H1 (cell line): ENCODE data around the gene TPRN. TPM values are rescaled to one million over a fixed set of nuclear protein-coding genes. Genes with fewer than 3 reads are reported as not detected.

ENCODE experiments used
- CTCF ChIA-PET: fragments of 300-600 bp; sonication (Branson Sonifier 250); formaldehyde crosslinking; loops from one replicate; lab custom pipeline; 2021; ENCODE audit not compliant: partially characterized antibody; lab: Charles Lee
- POLR2A ChIA-PET: fragments of 300-600 bp; sonication (Branson Sonifier 250); formaldehyde crosslinking; loops from one replicate; lab custom pipeline; 2021; ENCODE audit warnings: inconsistent platforms; ENCODE audit not compliant: partially characterized antibody; lab: Charles Lee
- DNase-seq, 2 experiments: peaks; one replicate each; pipeline versions ENCODE4 v3.0.0 to v3.0.0-alpha.2; 2010 to 2022; ENCODE audit warnings: low spot score in 2 of 2, low read depth in 1 of 2, mixed read lengths in 1 of 2
- FAIRE-seq: peaks from 2 replicates; lab custom pipeline; 2011; peaks lifted over from hg19 to GRCh38; lab: Jason Lieb, UNC
- H2AFZ ChIP-seq: 2 replicates; pipeline ENCODE4 v1.8.1; 2012; ENCODE audit warnings: low read length, inconsistent platforms
- H2AK5ac ChIP-seq: 2 replicates; pipeline ENCODE4 v1.6.1; 2013; ENCODE audit warnings: low read depth, low read length
- H2BK120ac ChIP-seq: replicated peaks from 2 replicates; pipeline ENCODE3; 2013; ENCODE audit warnings: low read depth, low read length, inconsistent platforms
- H2BK12ac ChIP-seq: 2 replicates; pipeline ENCODE4 v1.6.1; 2013; ENCODE audit warnings: low read depth, low read length
- H2BK15ac ChIP-seq: 2 replicates; pipeline ENCODE4 v1.6.1; 2013; ENCODE audit warnings: low read length
- H2BK20ac ChIP-seq: 2 replicates; pipeline ENCODE4 v1.6.1; 2013; ENCODE audit warnings: low read length
- H2BK5ac ChIP-seq: 2 replicates; pipeline ENCODE4 v1.6.1; 2013; ENCODE audit warnings: low read depth, low read length
- H3K14ac ChIP-seq: 2 replicates; pipeline ENCODE4 v1.6.1; 2013; ENCODE audit warnings: inconsistent platforms; ENCODE audit not compliant: insufficient read length
- H3K18ac ChIP-seq: 2 replicates; pipeline ENCODE4 v1.6.1; 2013; ENCODE audit warnings: low read length; ENCODE audit errors: extremely low read depth
- H3K23ac ChIP-seq: 2 replicates; pipeline ENCODE4 v1.6.1; 2013; ENCODE audit warnings: inconsistent platforms; ENCODE audit not compliant: insufficient read length
- H3K23me2 ChIP-seq: 2 replicates; pipeline ENCODE4 v1.6.1; 2013; ENCODE audit warnings: low read depth, low read length
- H3K27ac ChIP-seq: 2 replicates; pipeline ENCODE4 v1.6.1; 2011; ENCODE audit warnings: low read depth, low read length, inconsistent platforms
- H3K27me3 ChIP-seq, 4 experiments: replicated peaks in 1 of 4; 1 replicate in 1 of 4; 2 replicates in 3 of 4; pipeline versions ENCODE4 v1.6.1 to v1.8.1; 2011 to 2013; ENCODE audit warnings: low read length in 3 of 4, mild to moderate bottlenecking in 3 of 4, inconsistent platforms in 2 of 4, mixed read lengths in 2 of 4, moderate library complexity in 1 of 4; ENCODE audit not compliant: control insufficient read depth in 3 of 4, insufficient read depth in 3 of 4; ENCODE audit errors: extremely low read depth in 1 of 4
- H3K36me3 ChIP-seq, 4 experiments: 2 replicates each; pipeline versions ENCODE4 v1.6.1 to v1.8.1; 2011 to 2013; ENCODE audit warnings: mild to moderate bottlenecking in 4 of 4, low read length in 3 of 4, moderate library complexity in 2 of 4, control low read depth in 1 of 4, inconsistent platforms in 1 of 4; ENCODE audit not compliant: insufficient read depth in 4 of 4, control insufficient read depth in 2 of 4
- H3K4ac ChIP-seq: replicated peaks from 2 replicates; pipeline ENCODE3; 2013; ENCODE audit warnings: low read length, low read depth, mixed read lengths, inconsistent platforms; ENCODE audit not compliant: insufficient read length
- H3K4me1 ChIP-seq, 4 experiments: replicated peaks in 1 of 4; 1 replicate in 1 of 4; 2 replicates in 3 of 4; pipeline versions ENCODE4 v1.6.1 to v1.8.1; 2011 to 2013; ENCODE audit warnings: low read length in 3 of 4, inconsistent platforms in 2 of 4, mixed read lengths in 1 of 4; ENCODE audit not compliant: insufficient read depth in 4 of 4, control insufficient read depth in 3 of 4
- H3K4me2 ChIP-seq, 2 experiments: 2 replicates each; pipeline versions ENCODE4 v1.6.1 to v1.8.1; 2011 to 2013; ENCODE audit warnings: low read depth in 2 of 2, low read length in 2 of 2, control low read depth in 1 of 2, inconsistent platforms in 1 of 2, mild to moderate bottlenecking in 1 of 2; ENCODE audit not compliant: insufficient read depth in 1 of 2
- H3K4me3 ChIP-seq, 4 experiments: fragments of 200-600, 300-600 bp in 1 of 4; sonication (generic), shearing (Covaris generic), sonication (Bioruptor Twin) in 1 of 4; 2 replicates each; pipeline versions ENCODE4 v1.5.1 to v1.8.1; 2011 to 2016; ENCODE audit warnings: low read length in 4 of 4, low read depth in 3 of 4, control low read depth in 2 of 4, inconsistent platforms in 2 of 4, mild to moderate bottlenecking in 2 of 4, mixed read lengths in 1 of 4, moderate library complexity in 1 of 4; ENCODE audit not compliant: insufficient read depth in 2 of 4; ENCODE audit errors: extremely low read depth in 1 of 4
- H3K56ac ChIP-seq: replicated peaks from 2 replicates; pipeline ENCODE3; 2013; ENCODE audit warnings: low read depth, mild to moderate bottlenecking, mixed read lengths, low read length, inconsistent platforms; ENCODE audit not compliant: insufficient read length
- H3K79me1 ChIP-seq: 2 replicates; pipeline ENCODE4 v1.6.1; 2013; ENCODE audit warnings: low read depth, low read length, control low read depth
- H3K79me2 ChIP-seq, 2 experiments: 2 replicates each; pipeline versions ENCODE4 v1.6.1 to v1.8.1; 2012 to 2013; ENCODE audit warnings: low read length in 2 of 2, mild to moderate bottlenecking in 2 of 2, inconsistent platforms in 1 of 2; ENCODE audit not compliant: insufficient read depth in 2 of 2, control insufficient read depth in 1 of 2
- H3K9ac ChIP-seq, 4 experiments: replicated peaks in 1 of 4; 1 replicate in 1 of 4; 2 replicates in 3 of 4; pipeline versions ENCODE4 v1.6.1 to v1.8.1; 2011 to 2013; ENCODE audit warnings: low read depth in 3 of 4, low read length in 3 of 4, control low read depth in 2 of 4, mild to moderate bottlenecking in 2 of 4, moderate library complexity in 2 of 4, inconsistent platforms in 1 of 4; ENCODE audit errors: extremely low read depth in 1 of 4
- H3K9me3 ChIP-seq, 2 experiments: 2 replicates each; pipeline versions ENCODE4 v1.6.1 to v1.8.1; 2012 to 2013; ENCODE audit warnings: mild to moderate bottlenecking in 2 of 2, moderate library complexity in 2 of 2, control low read depth in 1 of 2, inconsistent platforms in 1 of 2, low read depth in 1 of 2, low read length in 1 of 2, mixed read lengths in 1 of 2; ENCODE audit not compliant: insufficient read depth in 2 of 2
- H4K20me1 ChIP-seq, 2 experiments: replicated peaks in 1 of 2; 2 replicates each; pipeline versions ENCODE3 to v1.8.1; 2011 to 2013; ENCODE audit warnings: inconsistent platforms in 2 of 2, low read length in 2 of 2, mild to moderate bottlenecking in 1 of 2; ENCODE audit not compliant: insufficient read depth in 2 of 2, control insufficient read depth in 1 of 2
- H4K5ac ChIP-seq: 2 replicates; pipeline ENCODE4 v1.6.1; 2013; ENCODE audit warnings: low read length, low read depth, mixed read lengths, inconsistent platforms; ENCODE audit not compliant: insufficient read length
- H4K8ac ChIP-seq: 2 replicates; pipeline ENCODE4 v1.8.0; 2013; ENCODE audit warnings: mild to moderate bottlenecking, moderate library complexity, low read length, inconsistent platforms; ENCODE audit not compliant: insufficient read depth; ENCODE audit errors: extremely low read depth
- H4K91ac ChIP-seq: replicated peaks from 2 replicates; pipeline ENCODE3; 2013; ENCODE audit warnings: low read length, mixed read lengths, inconsistent platforms; ENCODE audit not compliant: insufficient read length
- CBX8 ChIP-seq: fragments of 300-800, 300-1000 bp; sonication (generic); IDR thresholded peaks from 2 replicates; pipeline ENCODE4 v1.7.1; 2016; ENCODE audit warnings: low read depth, low read length, borderline replicate concordance
- MAFK ChIP-seq: IDR thresholded peaks from 2 replicates; pipeline ENCODE4 v1.6.1; 2012; ENCODE audit warnings: low read depth, mild to moderate bottlenecking, improper control_type of control experiment, low read length
- RAD21 ChIP-seq, 2 experiments: IDR thresholded peaks in 1 of 2; conservative IDR thresholded peaks in 1 of 2; 2 replicates each; pipeline ENCODE4 v1.6.1; 2011; ENCODE audit warnings: low read depth in 2 of 2, low read length in 2 of 2, improper control_type of control experiment in 1 of 2, inconsistent platforms in 1 of 2, mild to moderate bottlenecking in 1 of 2, moderate library complexity in 1 of 2
- WGBS, 2 experiments: shearing (Covaris generic) in 1 of 2; methylation state at CpG; one replicate each; pipeline versions ENCODE4 v1.1.6 to v1.1.7; 2013 to 2015; ENCODE audit warnings: low lambda C conversion rate in 2 of 2, mixed read lengths in 2 of 2, inconsistent platforms in 1 of 2, low coverage in 1 of 2, missing lambda C conversion rate in 1 of 2; ENCODE audit not compliant: insufficient replicate concordance in 2 of 2, insufficient coverage in 1 of 2, insufficient read length in 1 of 2; ENCODE audit errors: extremely low coverage in 1 of 2, missing lambda C conversion rate in 1 of 2; 5-methylcytosine and 5-hydroxymethylcytosine counted together
- polyA plus RNA-seq, 7 experiments: library from polyadenylated mRNA; depleted of rRNA in 3 of 7; stranded (reverse) in 5 of 7; unstranded in 2 of 7; fragments of >200 nt in 5 of 7; fragments of 200-250 nt in 2 of 7; gene quantifications; 1 replicate in 5 of 7; 2 replicates in 1 of 7; 4 replicates in 1 of 7; pipeline versions ENCODE4 v1.2.1 to v1.2.3, GENCODE V29; 2011 to 2013; ENCODE audit warnings: missing spikeins in 2 of 7, mixed read lengths in 2 of 7
- total RNA-seq: library from RNA; stranded (reverse); fragmentation: NEBNext Ultra II Directional; extraction: Animal tissue kit (Norgen Biotek cat#: 25700); gene quantifications from 2 replicates; pipeline ENCODE4 v1.2.1, GENCODE V29; 2021
- TF ChIP-seq, protein P1 (sequence below): IDR thresholded peaks from 2 replicates; pipeline ENCODE4 v1.6.1; 2011; ENCODE audit warnings: low read depth, mild to moderate bottlenecking, low read length; ENCODE audit not compliant: insufficient read depth
- TF ChIP-seq, protein P2 (sequence below), 3 experiments: IDR thresholded peaks; 1 replicate in 2 of 3; 2 replicates in 1 of 3; pipeline versions ENCODE4 v1.5.1 to v1.6.1; 2011; ENCODE audit warnings: low read length in 3 of 3, mild to moderate bottlenecking in 3 of 3, inconsistent platforms in 2 of 3, low read depth in 1 of 3, moderate library complexity in 1 of 3; ENCODE audit not compliant: insufficient read depth in 1 of 3; ENCODE audit errors: control extremely low read depth in 1 of 3

Gene TPRN
- total and polyA plus RNA-seq, 2 of the 8 experiments (the other 6 are each of a cell fraction or from before 2014, with no cell fraction given) = 9.7 to 23.2 TPM

DNA sequence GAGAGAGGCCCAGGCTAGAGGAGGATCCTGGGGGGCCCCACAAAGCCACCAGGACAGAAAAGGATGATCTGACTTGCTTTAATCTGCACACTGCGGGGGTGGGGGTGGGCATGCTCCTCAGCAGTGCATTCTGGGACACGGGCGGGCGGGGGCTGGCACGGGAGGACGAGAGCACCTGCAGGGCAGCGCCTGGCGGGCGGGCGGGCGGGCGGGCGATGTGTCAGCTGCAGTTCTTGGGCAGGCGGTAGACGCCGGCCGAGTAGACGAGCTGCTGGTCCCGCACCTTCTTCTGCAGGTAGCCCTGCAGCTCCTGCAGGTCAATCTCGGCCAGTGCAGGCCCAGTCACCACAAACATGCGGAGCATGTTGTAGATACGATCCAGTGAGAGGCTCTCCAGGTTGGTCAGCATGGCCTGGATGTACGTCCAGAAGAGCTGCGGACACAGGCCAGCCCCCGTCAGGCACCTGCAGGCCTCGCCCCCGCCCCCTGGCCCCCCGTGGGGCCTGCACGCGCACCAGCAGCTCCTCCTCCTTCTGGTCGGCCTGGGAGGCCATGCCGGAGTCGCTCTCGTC, 25.7 kb downstream of the TPRN start:
- peak in 1 of 2 experiments; percentile 67 for DNase-seq
- H2BK120ac ChIP-seq = no peak overlapping the region
- H3K79me1 ChIP-seq = no peaks in the 10 kb centered on the region
- no peaks in the 10 kb centered on the region for H3K79me2 ChIP-seq
- no peak overlapping the region for H3K14ac ChIP-seq
- ChIA-PET CTCF (interaction anchor here (0.6 to 3.9 kb wide), 30 partner anchors 8 to 179 kb away, joined by 3 to 47 read pairs (median 4); partner anchors contain the start of genes ABCA2, ANAPC2, CLIC3 and GRIN1), POLR2A (interaction anchor here (0.7 to 3.7 kb wide), 20 partner anchors 8 to 105 kb away, joined by 3 to 15 read pairs (median 4); partner anchors contain the start of genes MAN1B1, NDOR1, SSNA1 and TMEM203)
- H3K56ac ChIP-seq = no peak overlapping the region
- 65% methylated on average over 15 of the region's 34 CpGs; no CpG with 5 or more reads in 1 of the 2 experiments for WGBS, 2 experiments
- no peak overlapping the region for H3K27ac ChIP-seq
- H4K20me1 ChIP-seq = peaks cover 2 to 17% of the 10 kb centered on the region in 2 experiments
- no peak for FAIRE-seq
- no peak overlapping the region for H4K5ac ChIP-seq
- peak overlapping the region in 1 of 2 experiments; percentile 30; a peak in 1 of 4 replicates for H3K4me2 ChIP-seq
- no peak overlapping the region for H2AFZ ChIP-seq
- H2AK5ac ChIP-seq = no peak overlapping the region
- H3K23ac ChIP-seq = no peak overlapping the region
- H3K27me3 ChIP-seq = peaks cover 7 to 27% (median 22%) of the 10 kb centered on the region in 4 experiments
- no peak overlapping the region for H3K9ac ChIP-seq
- no peak overlapping the region for H3K18ac ChIP-seq
- H2BK15ac ChIP-seq = no peak overlapping the region
- H4K91ac ChIP-seq = no peak overlapping the region
- H3K4ac ChIP-seq = no peak overlapping the region
- H2BK20ac ChIP-seq = no peak overlapping the region
- H3K4me1 ChIP-seq = peaks cover 0 to 15% (median 10%) of the 10 kb centered on the region in 4 experiments; a peak in 6 of 7 replicates
- H3K4me3 ChIP-seq = peak overlapping the region in 1 of 4 experiments; percentile 27; a peak in 1 of 8 replicates
- no peaks in the 10 kb centered on the region for H3K9me3 ChIP-seq
- no peak overlapping the region for H2BK5ac ChIP-seq
- no peak overlapping the region for H2BK12ac ChIP-seq
- H3K23me2 ChIP-seq = no peaks in the 10 kb centered on the region; the same call in 1 of the 2 replicates
- peaks cover 0 to 1% (median 0%) of the 10 kb centered on the region in 4 experiments; a peak in 1 of 8 replicates for H3K36me3 ChIP-seq
- H4K8ac ChIP-seq = no peak overlapping the region
- TF ChIP-seq, protein P1, sequence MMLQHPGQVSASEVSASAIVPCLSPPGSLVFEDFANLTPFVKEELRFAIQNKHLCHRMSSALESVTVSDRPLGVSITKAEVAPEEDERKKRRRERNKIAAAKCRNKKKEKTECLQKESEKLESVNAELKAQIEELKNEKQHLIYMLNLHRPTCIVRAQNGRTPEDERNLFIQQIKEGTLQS = no peak
- TF ChIP-seq CBX8 (no peak), MAFK (no peak), RAD21 (IDR thresholded peaks at IDR 0.05 in 1 of 2, conservative IDR thresholded peaks at IDR 0.05 in 1 of 2; ENCODE audit: low read depth in 2 of 2, low read length in 2 of 2) (peak in 1 of 2 experiments; percentile 8; a peak in 1 of 4 replicates)
- TF ChIP-seq, protein P2, sequence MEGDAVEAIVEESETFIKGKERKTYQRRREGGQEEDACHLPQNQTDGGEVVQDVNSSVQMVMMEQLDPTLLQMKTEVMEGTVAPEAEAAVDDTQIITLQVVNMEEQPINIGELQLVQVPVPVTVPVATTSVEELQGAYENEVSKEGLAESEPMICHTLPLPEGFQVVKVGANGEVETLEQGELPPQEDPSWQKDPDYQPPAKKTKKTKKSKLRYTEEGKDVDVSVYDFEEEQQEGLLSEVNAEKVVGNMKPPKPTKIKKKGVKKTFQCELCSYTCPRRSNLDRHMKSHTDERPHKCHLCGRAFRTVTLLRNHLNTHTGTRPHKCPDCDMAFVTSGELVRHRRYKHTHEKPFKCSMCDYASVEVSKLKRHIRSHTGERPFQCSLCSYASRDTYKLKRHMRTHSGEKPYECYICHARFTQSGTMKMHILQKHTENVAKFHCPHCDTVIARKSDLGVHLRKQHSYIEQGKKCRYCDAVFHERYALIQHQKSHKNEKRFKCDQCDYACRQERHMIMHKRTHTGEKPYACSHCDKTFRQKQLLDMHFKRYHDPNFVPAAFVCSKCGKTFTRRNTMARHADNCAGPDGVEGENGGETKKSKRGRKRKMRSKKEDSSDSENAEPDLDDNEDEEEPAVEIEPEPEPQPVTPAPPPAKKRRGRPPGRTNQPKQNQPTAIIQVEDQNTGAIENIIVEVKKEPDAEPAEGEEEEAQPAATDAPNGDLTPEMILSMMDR (IDR thresholded peaks at IDR 0.05; ENCODE audit: control extremely low read depth in 1 of 3, insufficient read depth in 1 of 3, low read depth in 1 of 3, low read length in 3 of 3) = peak in 1 of 3 experiments; percentile 34; a peak in 1 of 4 replicates
